GDM1 (cell line): ENCODE data around the gene RALBP1.
"Not testable (repeated sequence)": the region's sequence is repeated elsewhere in the genome, so short reads cannot be mapped to it uniquely, and the experiment has no call there.

Experiments used
- DNase-seq: peaks from one replicate; lab custom pipeline; 2025; lab: John Stamatoyannopoulos, UW

The RALBP1 gene

GRCh38 chr18:9454061-9454703 is 21.1 kb upstream of the RALBP1 start:
- DNase-seq = no peak

DNA sequence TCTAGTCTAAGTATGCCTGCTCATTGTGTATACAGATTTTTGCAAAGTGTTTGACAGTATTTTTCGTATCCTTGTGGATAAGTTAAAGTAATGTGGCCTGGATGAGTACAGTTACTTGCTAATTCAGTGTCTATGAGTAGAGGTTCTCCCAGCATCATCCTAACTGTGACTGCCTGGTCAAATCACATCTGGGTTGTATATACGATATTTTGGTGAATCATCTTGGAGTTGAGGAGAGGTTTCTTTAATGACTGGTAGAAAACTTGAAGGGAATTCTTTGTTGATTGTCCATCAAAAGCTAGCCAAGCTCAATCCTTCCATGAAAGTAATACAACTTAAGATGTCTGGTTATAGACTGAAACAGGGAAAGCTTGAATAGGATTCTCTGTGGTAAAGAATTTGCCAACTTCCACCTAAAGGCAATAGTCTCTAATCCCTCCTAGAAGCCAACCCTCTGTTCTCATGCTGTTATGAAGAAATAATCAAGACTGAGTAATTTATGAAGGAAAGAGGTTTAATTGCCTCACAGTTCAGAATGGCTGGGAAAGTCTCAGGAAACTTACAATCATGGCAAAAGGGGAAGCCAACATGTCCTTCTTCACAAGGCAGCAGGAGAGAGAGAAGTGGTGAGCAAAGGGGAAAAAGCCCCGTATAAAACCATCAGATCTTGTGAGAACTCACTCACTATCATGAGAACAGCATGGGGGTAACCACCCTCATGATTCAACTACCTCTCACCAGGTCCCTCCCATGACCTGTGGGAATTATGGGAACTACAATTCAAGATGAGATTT is 19.4 kb upstream of the RALBP1 start:
- no peak for DNase-seq

- DNase-seq = no peak
Measured at GRCh38 chr18:9466127-9466526, 9.2 kb upstream of the RALBP1 start.

DNA sequence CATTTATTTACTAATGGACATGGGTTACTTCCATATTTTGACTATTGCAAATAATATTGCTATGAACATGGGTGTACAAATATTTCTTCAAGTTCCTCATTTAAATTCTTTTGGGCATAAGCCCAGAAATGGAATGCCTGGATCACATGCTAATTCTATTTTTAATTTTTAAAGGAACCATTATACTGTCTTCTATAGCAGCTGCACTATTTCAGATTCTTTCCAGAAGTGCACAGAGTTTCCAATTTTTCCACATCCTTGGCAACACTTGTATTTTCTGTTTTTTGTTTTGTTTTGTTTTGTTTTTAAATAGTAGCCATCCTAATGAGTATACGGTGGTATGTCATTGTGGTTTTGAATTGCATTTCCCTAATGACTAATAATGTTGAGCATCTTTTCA is 8.5 kb upstream of the RALBP1 start:
- no peak for DNase-seq

GRCh38 chr18:9468998-9469397 is 6.3 kb upstream of the RALBP1 start:
- DNase-seq = no peak

DNA sequence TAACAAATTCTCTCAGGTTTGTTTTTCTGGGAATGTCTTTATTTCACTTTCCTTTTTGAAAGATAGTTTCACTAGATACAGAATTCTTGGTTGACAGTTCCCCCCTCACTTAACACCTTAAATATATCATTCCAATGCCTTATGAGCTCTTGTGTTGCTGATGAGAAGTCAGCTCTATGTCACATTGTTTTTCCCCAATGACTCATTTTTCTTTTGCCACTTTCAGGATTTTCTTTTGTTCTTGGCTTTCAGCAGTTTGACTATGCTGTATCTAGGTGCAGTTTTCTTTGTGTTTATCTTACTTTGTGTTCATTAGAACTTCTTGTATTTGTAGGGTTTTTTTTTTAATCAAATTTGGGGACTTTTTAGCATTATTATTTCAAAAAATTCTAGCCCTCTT is 5.6 kb upstream of the RALBP1 start:
- DNase-seq = no peak

- DNase-seq = no peak
Measured at GRCh38 chr18:9474108-9474982, 968 bp upstream of the RALBP1 start.

DNA sequence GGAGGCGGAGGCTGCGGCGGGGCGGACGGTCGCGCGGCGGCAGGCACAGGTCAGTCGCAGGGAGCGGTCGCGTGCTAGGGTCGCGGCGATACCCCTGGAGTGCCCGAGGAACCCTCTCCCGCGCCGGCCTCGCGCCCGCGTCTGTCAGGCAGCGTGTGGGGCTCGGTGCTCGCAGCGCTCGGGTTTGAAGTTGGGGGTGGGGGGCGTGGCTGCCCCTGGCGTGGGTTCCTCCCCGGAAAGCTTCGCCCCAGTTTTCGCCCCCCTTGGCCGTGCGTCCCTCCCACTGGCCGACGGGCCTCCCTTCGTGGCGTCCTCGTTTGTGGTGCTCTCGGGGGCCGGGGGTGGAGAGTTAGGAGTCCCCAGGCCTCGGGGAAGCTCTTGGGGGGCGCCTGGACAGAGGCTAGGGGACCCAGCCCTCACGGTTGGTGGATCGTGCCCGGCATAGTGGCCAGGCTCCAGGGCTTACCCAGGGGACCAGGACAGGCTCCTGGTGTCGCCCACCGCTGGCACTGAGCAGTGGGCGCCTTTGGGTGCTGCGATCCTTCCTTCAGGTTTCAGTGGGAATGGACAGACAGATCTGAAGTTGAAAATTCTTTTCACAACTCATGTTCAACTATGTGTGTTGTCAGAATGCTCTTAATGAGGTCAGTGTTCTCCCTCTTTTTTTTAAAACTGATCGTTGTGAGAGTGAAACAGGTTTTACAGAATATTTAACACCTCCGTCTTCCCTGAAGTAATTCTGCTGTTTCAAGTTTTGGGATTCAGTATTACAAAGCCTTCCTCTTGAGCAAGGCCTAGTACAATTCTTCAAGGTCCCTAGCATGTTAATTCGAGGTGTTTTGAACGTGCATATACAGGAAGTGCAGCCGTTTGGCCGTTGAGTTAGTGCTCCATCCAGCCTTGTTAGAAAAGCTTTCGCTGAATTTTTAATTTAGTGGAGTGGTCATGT is 604 bp downstream of the RALBP1 start:
- peak; percentile 76 for DNase-seq

DNA sequence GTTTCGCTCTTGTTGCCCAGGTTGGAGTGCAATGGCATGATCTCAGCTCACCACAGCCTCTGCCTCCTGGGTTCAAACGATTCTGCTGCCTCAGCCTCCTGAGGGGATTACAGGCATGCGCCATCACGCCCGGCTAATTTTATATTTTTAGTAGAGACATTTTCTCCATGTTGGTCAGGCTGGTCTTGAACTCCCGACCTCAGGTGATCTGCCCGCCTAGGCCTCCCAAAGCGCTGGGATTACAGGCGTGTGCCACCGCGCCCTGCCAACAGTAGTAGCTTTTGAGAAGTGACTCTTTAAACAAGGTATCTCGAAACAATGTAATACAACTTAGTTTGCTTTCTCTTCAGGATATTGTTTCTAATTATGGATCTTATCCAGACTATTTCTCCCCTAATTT is 1.6 kb downstream of the RALBP1 start:
- DNase-seq = not testable (repeated sequence)

GRCh38 chr18:9477509-9477908 is 2.2 kb downstream of the RALBP1 start:
- DNase-seq = no peak

DNA sequence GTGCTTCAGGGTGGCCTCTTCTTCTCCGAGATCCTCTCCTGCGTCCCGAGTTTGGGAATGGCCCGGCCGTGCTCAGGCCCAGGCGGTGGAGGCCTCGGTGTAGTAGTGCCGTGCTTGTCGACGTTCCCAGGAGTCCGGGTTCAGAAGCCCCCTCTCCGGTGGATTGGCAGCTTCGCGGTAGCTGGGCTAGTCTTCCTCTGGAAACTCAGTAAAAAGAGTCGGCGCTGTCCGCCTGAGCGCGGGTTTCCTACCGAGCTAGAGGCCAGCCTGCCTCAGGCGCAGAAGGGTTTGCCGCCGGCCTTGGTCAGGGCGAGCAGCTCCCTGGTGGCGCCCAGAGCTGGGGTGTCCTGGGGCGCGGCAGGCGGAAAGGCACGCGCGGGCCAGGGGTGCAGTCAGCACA is 3.2 kb downstream of the RALBP1 start:
- DNase-seq = no peak

DNA sequence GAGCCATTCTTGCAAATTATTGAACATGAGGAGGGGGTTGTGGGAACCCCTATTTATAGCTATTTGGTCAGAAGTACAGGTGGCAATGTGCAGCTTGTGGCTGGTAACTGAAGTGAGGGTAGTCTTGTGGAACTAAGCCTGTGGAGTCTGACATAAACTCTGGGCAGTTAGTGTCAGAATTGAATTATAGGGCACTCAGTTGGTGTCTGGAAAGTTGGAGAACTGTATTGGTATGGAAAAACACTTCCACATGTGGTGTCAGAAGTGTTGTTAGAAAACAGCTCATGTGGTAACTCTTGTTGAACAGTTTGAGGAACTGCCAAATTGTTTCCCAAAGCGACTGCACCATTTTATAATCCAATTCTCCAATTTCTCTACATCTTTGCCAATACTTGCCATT is 7.5 kb downstream of the RALBP1 start:
- DNase-seq = no peak

DNA sequence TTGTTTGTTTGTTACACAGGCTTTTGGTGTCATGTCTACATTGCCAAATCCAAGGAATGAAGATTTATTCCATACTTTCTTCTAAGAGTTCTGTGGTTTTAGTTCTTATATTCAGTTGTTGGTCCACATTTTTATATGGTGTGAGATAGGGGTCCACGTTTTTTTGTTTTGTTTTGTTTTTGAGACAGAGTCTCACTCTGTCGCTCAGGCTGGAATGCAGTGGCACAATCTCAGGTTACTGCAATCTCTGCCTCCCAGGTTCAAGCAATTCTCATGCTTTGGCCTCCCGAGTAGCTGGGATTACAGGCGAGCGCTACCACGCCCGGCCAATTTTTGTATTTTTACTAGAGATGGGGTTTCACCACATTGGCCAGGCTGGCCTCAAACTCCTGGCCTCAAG is 8.2 kb downstream of the RALBP1 start:
- DNase-seq = no peak

DNA sequence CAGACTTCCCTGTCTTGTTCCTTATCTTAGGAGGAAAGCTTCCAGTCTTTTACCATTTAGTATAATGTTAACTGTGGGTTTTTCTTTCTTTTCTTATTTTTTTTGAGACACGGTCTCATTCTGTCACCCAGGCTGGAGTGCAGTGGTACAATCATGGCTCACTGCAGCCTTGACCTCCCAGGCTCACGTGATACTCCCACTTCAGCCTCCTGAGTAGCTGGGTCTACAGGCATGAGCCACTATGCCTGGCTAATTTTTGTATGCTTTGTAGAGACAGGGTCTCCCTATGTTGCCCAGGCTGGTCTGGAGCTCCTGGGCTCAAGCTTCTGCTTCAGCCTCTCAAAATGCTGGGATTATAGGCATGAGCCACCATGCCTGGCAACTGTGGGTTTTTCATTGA is 9.5 kb downstream of the RALBP1 start:
- not testable (repeated sequence) for DNase-seq

DNA sequence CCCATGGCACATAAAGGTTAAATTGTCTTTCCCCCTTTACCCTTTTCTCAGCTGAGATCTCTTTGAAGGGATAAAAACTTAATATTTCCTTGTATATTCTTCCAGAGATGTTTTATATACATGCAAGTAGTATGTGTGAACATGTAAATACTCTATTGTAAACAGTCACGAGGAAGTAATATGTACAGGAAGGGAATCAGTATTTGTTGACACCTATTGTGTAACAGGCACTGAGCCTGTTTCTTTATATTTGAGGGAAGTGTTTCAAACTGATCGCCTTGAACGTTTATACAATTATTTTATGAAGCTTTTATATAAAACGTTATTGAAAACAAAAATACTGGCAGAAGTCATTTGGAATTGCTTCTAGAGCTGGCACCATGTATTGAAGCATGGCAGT is 13.2 kb downstream of the RALBP1 start:
- no peak for DNase-seq

GRCh38 chr18:9494778-9495331 is 19.5 kb downstream of the RALBP1 start:
- DNase-seq = no peak

DNA sequence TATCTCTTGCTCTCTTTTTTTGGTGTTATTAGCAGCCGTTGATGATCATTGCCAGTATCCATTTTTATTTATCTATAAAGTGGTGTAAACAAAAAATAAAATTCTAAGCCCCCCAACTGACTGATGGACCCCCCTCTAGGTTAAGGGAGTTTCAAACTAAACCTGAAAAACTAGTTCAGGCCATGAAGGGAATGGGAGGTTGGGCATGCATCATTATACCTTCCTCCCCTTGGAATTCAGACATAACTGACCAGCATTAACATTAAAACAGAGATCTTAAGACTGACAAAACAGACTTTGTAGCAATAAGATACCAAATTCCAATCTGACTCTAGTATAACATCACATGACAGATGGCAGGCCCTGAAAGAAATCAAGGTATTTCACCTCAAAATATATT is 20.2 kb downstream of the RALBP1 start:
- DNase-seq = no peak

DNA sequence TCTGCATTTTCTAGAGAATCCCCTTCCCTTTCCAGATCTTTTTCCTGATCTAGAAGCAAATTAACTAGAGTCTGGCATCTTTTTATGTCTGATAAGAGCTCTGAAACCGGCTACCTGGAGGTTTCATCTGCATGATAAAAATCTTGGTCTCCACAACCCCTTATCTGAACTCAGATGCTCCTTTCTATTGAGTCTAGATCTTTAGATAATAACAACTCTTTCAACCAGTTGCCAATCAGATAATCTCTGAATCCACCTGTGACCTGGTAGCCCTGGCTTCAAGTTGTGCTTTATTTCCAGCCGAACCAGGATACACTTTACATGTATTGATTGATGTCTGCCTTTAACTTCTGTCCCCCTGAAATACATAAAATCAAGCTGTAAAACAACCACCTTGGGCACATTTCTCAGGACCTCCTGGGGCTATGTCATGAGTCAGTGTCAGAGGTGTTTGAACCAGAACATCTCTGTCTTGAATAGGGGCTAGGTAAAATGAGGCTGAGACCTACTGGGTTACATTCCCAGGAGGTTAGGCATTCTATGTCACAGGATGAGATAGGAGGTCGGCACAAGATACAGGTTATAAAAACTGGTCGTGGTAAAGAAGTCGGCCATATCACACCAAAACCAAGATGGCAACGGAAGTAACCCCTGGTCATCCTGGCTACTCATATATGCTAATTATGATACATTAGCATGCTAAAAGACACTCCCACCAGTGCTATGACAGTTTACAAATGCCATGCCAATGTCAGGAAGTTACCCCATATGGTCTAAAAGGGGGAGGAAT is 20.8 kb downstream of the RALBP1 start:
- no peak for DNase-seq

- no peak for DNase-seq
Measured at GRCh38 chr18:9506046-9506792, 30.9 kb downstream of the RALBP1 start.

- DNase-seq = no peak
Measured at GRCh38 chr18:9507565-9508088, 32.3 kb downstream of the RALBP1 start.
